GM12878 (cell line): ENCODE measurements around the gene CTNNA3. TPM values are rescaled to one million over a fixed set of nuclear protein-coding genes. Genes with fewer than 3 reads are reported as not detected.

Experiments
- ATAC-seq: fragments of 200-7000 bp; cut with Tn5 transposase; 3 replicates; pipeline ENCODE4 v1.9.1; 2020; ENCODE audit warnings: mild to moderate bottlenecking, moderate library complexity
- BruUV-seq: library from RNA; stranded (reverse); fragments of 400-500 nt; replicated peaks from 2 replicates; lab custom pipeline; 2021; lab: Mats Ljungman, UMichigan
- CTCF ChIA-PET: fragments of 300-600 bp; sonication (Branson Sonifier 250); formaldehyde crosslinking; extraction: SDS; loops from one replicate; lab custom pipeline; 2021; ENCODE audit warnings: inconsistent platforms; lab: Yijun Ruan, JAX
- POLR2A ChIA-PET: fragments of 350-600 bp; formaldehyde crosslinking; extraction: SDS; loops from one replicate; lab custom pipeline; 2021; ENCODE audit warnings: inconsistent platforms; lab: Charles Lee
- RAD21 ChIA-PET: fragments of 300-600 bp; sonication (Branson Sonifier 250); formaldehyde crosslinking; loops from one replicate; lab custom pipeline; 2023; ENCODE audit warnings: antibody characterized with exemption; ENCODE audit not compliant: unreplicated experiment; lab: Charles Lee
- SMC1A ChIA-PET: fragments of 300-600 bp; sonication (Branson Sonifier 250); formaldehyde crosslinking; loops from one replicate; lab custom pipeline; 2023; ENCODE audit not compliant: unreplicated experiment, uncharacterized antibody; lab: Charles Lee
- DNase-seq: peaks from one replicate; pipeline ENCODE4 v3.0.0-alpha.2; 2011; ENCODE audit warnings: low read depth, low spot score
- FAIRE-seq: peaks from 3 replicates; lab custom pipeline; 2011; peaks lifted over from hg19 to GRCh38; lab: Jason Lieb, UNC
- H2AFZ ChIP-seq: 2 replicates; pipeline ENCODE4 v1.6.0; 2011; ENCODE audit warnings: low read depth, low read length, control low read depth; ENCODE audit not compliant: control insufficient read depth
- H3K27ac ChIP-seq: 2 replicates; pipeline ENCODE4 v1.5.1; 2011; ENCODE audit warnings: control low read depth; ENCODE audit not compliant: control insufficient read depth, insufficient read depth
- H3K27me3 ChIP-seq, 2 experiments: replicated peaks in 1 of 2; 2 replicates each; pipeline versions ENCODE4 v1.6.0 to v1.6.1; 2011; ENCODE audit warnings: low read length in 1 of 2; ENCODE audit not compliant: control insufficient read depth in 2 of 2, insufficient read depth in 2 of 2
- H3K36me3 ChIP-seq, 2 experiments: 2 replicates each; pipeline ENCODE4 v1.5.1; 2011; ENCODE audit warnings: low read length in 1 of 2; ENCODE audit not compliant: control insufficient read depth in 2 of 2, insufficient read depth in 2 of 2
- H3K4me1 ChIP-seq: 2 replicates; pipeline ENCODE4 v1.6.1; 2011; ENCODE audit warnings: mild to moderate bottlenecking, low read length, moderate library complexity, mixed read lengths; ENCODE audit not compliant: control insufficient read depth, insufficient read depth
- H3K4me2 ChIP-seq: 2 replicates; pipeline ENCODE4 v1.6.0; 2011; ENCODE audit warnings: control low read depth; ENCODE audit not compliant: control insufficient read depth, insufficient read depth
- H3K4me3 ChIP-seq: fragments of 200-600 bp; sonication (generic); 2 replicates; pipeline ENCODE4 v1.5.1; 2016
- H3K79me2 ChIP-seq: 2 replicates; pipeline ENCODE4 v1.6.0; 2011; ENCODE audit warnings: low read length; ENCODE audit not compliant: control insufficient read depth, insufficient read depth
- H3K9ac ChIP-seq: 2 replicates; pipeline ENCODE4 v1.8.0; 2011; ENCODE audit warnings: low read length, control low read depth, mixed read lengths; ENCODE audit not compliant: control insufficient read depth, insufficient read depth
- H3K9me3 ChIP-seq: replicated peaks from 3 replicates; pipeline ENCODE4 v1.5.1; 2011; ENCODE audit warnings: mild to moderate bottlenecking, low read length; ENCODE audit not compliant: control insufficient read depth, insufficient read depth
- H4K20me1 ChIP-seq: 2 replicates; pipeline ENCODE4 v1.6.0; 2011; ENCODE audit not compliant: control insufficient read depth, insufficient read depth
- CHD2 ChIP-seq: IDR thresholded peaks from 2 replicates; pipeline ENCODE4 v1.6.1; 2011; ENCODE audit warnings: low read depth, low read length, improper control_type of control experiment, borderline replicate concordance
- MTA2 ChIP-seq: fragments of 450-650 bp; IDR thresholded peaks from 2 replicates; pipeline ENCODE4 v1.6.1; 2016; ENCODE audit warnings: low read depth, mild to moderate bottlenecking, moderate library complexity
- RELA ChIP-seq: fragments of 450-650 bp; IDR thresholded peaks from 2 replicates; pipeline ENCODE4 v1.8.0; 2014; ENCODE audit warnings: borderline replicate concordance; ENCODE audit not compliant: partially characterized antibody
- SIN3A ChIP-seq: IDR thresholded peaks from 2 replicates; pipeline ENCODE4 v1.6.1; 2012; ENCODE audit warnings: low read depth, low read length, improper control_type of control experiment
- SMC3 ChIP-seq: IDR thresholded peaks from 2 replicates; pipeline ENCODE4 v1.6.1; 2011; ENCODE audit warnings: low read length, improper control_type of control experiment, borderline replicate concordance
- SP1 ChIP-seq: IDR thresholded peaks from one replicate; pipeline ENCODE4 v1.6.1; 2011; ENCODE audit warnings: low read depth, low read length
- SREBF1 ChIP-seq: IDR thresholded peaks from 2 replicates; pipeline ENCODE4 v1.6.1; 2012; ENCODE audit warnings: mild to moderate bottlenecking, low read length
- WRNIP1 ChIP-seq: IDR thresholded peaks from 2 replicates; pipeline ENCODE4 v1.6.1; 2011; ENCODE audit warnings: low read depth, low read length, improper control_type of control experiment, borderline replicate concordance
- WGBS: methylation state at CpG from one replicate; pipeline ENCODE4 v1.1.6; 2016; ENCODE audit warnings: low lambda C conversion rate; ENCODE audit not compliant: insufficient replicate concordance, insufficient coverage; ENCODE audit errors: missing lambda C conversion rate; 5-methylcytosine and 5-hydroxymethylcytosine counted together
- in situ Hi-C: fragments of 300-500 bp; cut with MboI; formaldehyde crosslinking; loops from 9 replicates; pipeline ENCODE4 v1.14.3; 2018; ENCODE audit warnings: mixed read lengths
- intact Hi-C: fragments of 100-400 bp; cut with micrococcal nuclease; formaldehyde crosslinking; loops from one replicate; pipeline ENCODE4 v1.14.2; 2022; ENCODE audit not compliant: unreplicated experiment
- polyA plus RNA-seq, 11 experiments: library from polyadenylated mRNA; depleted of rRNA in 4 of 11; unstranded in 6 of 11; stranded (reverse) in 5 of 11; fragments of >200 nt; fragmentation: Nextera tagmentation in 4 of 11; fragmentation: Illumina TruSeq in 1 of 11; extraction: Ambion mirVana in 4 of 11; extraction: Trizol in 1 of 11; gene quantifications; 1 replicate in 1 of 11; 2 replicates in 10 of 11; pipeline versions ENCODE4 v1.2.1 to v1.2.3, GENCODE V29; 2011 to 2016; ENCODE audit warnings: inconsistent platforms in 2 of 11, missing spikeins in 2 of 11, low read depth in 1 of 11
- total RNA-seq, 4 experiments: library from RNA; depleted of rRNA in 3 of 4; stranded (reverse); fragments of >200 nt in 3 of 4; fragmentation: Illumina TruSeq in 1 of 4; extraction: Trizol in 1 of 4; gene quantifications; 2 replicates each; pipeline versions ENCODE4 v1.2.1 to v1.2.3, GENCODE V29; 2013 to 2021
- TF ChIP-seq, protein P1 (sequence below): fragments of 450-650 bp; conservative IDR thresholded peaks from 2 replicates; pipeline ENCODE4 v1.6.1; 2017; ENCODE audit warnings: mild to moderate bottlenecking, moderate library complexity

CTNNA3 gene
- total and polyA plus RNA-seq, 10 of the 15 experiments (the other 5 are each of a cell fraction or from before 2014, with no cell fraction given): under 0.01 to 4.5 (median 0.22) TPM; not detected in 2

DNA sequence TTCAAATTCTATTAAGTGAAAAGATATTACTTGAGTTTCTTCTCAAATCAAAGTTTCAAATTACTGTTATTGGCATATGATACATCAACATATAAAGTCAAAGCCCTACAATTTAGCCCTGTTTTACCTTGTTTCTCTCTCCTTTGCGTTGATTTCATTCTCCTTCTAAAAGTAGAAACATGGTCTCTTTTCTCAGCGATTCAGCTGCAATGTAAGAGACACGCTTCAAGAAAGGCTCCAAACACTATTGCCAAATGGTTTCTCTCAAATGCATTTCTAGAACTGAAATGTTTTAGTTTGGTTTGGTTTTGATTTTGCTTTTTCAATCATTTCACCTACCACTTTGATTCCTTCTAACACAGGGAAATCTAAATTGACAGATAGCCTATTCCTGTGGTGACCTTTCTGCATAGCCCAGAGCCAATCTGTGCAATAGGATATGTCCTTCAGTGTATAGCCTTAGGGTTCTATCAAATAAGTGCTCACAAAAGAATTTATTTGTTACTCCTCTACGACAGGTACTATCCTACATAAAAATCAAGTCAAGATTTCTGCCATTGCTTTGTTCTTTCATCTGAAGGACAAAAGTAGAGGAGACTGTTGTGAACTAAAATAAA lies 47.3 kb downstream of the CTNNA3 start:
- ATAC-seq (no peak), DNase-seq (no peak), FAIRE-seq (no peak)
- POLR2A ChIA-PET: no interaction called here
- Histone ChIP-seq H3K9ac (no peak overlapping the region), H3K4me2 (no peak overlapping the region), H4K20me1 (no peaks in the 10 kb centered on the region), H2AFZ (no peak overlapping the region), H3K4me1 (no peaks in the 10 kb centered on the region), H3K27me3 (0 out of 4 replicates have a peak, but pooled peaks cover 0 to 2% of the 10 kb centered on the region in 2 experiments), H3K27ac (no peak overlapping the region), H3K36me3 (no peaks in the 10 kb centered on the region), H3K9me3 (no peaks in the 10 kb centered on the region), H3K4me3 (no peak overlapping the region), H3K79me2 (no peaks in the 10 kb centered on the region)
- SMC1A ChIA-PET: no interaction called here
- RAD21 ChIA-PET: interaction anchor here (1.4 kb wide), 1 partner anchor 14 kb away, joined by 3 read pairs; no protein-coding TSS in a partner anchor
- TF ChIP-seq SIN3A (no peak), CHD2 (no peak), WRNIP1 (no peak), SREBF1 (no peak), MTA2 (no peak), SMC3 (no peak), SP1 (no peak), RELA (no peak)
- TF ChIP-seq, protein P1, sequence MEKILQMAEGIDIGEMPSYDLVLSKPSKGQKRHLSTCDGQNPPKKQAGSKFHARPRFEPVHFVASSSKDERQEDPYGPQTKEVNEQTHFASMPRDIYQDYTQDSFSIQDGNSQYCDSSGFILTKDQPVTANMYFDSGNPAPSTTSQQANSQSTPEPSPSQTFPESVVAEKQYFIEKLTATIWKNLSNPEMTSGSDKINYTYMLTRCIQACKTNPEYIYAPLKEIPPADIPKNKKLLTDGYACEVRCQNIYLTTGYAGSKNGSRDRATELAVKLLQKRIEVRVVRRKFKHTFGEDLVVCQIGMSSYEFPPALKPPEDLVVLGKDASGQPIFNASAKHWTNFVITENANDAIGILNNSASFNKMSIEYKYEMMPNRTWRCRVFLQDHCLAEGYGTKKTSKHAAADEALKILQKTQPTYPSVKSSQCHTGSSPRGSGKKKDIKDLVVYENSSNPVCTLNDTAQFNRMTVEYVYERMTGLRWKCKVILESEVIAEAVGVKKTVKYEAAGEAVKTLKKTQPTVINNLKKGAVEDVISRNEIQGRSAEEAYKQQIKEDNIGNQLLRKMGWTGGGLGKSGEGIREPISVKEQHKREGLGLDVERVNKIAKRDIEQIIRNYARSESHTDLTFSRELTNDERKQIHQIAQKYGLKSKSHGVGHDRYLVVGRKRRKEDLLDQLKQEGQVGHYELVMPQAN: no peak
- WGBS: 41% methylated on average over 4 of the region's 4 CpGs
- BruUV-seq: no TSS peak
- intact Hi-C loops: no loop called here
- CTCF ChIA-PET: no interaction called here
- in situ Hi-C loops: no loop called here
